Stimulated activated CD4-positive, alpha-beta T cell treated with anti-CD3 and anti-CD28 coated beads, Interleukin-1b, Interleukin-23, amount 100 ng/mL, for 24 hours (primary cell): ENCODE data around the gene TIGD6.
A peak's percentile ranks its signal among the peaks of the same experiment; 100 is the strongest.

Source experiments
- DNase-seq, 4 experiments: peaks; one replicate each; pipeline ENCODE4 v3.0.0-alpha.2; 2020; ENCODE audit warnings: low read depth in 4 of 4, low spot score in 1 of 4

The TIGD6 gene

DNA sequence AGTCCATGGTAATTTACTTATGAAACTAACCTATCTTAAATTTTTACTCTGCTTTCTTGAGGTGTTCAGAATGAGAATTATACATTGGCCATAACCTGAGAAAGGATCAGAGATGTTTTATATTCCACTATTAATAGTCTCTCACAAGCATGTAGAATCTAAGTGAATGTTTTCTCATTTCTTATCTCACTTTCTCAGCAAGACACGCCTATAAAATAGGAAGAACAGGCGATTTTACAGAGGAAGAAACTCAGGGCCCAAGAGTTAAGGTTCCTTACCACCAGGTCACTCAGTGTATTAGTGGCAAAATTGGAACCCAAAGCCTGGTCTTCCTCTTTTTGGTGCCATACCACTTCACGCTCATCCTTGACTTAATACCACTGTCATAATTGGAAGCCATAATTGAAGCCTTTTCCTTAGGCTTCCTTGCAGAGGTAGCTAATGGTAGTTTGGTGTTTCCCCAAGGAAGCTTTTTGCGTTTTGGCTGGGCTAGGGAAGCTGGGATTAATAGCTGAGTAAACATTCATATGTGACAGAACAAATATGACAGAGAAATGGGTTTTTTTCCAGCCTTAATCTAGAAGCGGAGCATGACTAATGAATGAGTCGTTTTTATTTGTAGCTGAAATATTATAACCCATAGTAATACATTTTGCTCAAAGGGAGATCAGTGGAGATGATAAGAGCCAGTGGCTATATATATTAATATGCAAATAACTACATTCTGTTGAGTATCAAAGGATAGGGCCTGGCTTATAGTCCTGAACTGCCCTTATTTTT is 17.0 kb upstream of the TIGD6 start:
- no peak for DNase-seq

DNA sequence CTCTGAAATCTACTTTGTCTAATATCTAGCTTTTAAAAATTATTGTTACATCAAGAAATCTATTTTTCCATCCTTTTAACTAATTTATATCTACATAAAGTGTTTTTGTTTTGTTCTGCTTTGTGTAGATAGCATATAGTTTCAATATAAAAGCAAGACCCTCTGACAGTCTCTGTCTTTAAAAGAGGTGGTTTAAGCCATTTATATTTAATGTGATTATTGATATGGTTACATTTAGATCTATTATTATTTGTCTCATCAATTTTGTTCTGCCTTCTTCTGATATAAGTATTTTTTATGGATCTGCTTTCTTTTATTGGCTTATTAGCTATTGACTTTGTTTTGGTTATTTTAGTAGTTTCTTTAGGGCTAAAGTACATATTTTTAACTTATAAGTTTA is 16.1 kb upstream of the TIGD6 start:
- DNase-seq, result no peak

DNA sequence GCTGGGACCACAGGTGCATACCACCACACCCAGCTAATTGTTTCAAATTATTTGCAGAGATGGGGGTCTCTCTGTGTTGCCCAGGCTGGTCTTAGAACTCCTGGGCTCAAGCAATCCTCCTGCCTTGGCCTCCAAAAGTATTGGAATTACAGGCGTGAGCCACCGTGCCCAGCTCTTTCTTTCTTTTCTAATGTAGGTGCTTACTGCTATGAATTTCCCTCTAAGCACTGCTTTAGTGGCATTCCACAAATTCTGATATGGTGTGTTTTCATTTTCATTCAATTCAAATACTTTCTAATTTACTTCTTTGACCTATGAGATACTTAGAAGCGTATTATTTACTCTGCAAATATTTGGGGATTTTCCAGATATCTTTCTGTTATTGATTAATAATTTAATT is 15.0 kb upstream of the TIGD6 start:
- DNase-seq, result no peak

DNA sequence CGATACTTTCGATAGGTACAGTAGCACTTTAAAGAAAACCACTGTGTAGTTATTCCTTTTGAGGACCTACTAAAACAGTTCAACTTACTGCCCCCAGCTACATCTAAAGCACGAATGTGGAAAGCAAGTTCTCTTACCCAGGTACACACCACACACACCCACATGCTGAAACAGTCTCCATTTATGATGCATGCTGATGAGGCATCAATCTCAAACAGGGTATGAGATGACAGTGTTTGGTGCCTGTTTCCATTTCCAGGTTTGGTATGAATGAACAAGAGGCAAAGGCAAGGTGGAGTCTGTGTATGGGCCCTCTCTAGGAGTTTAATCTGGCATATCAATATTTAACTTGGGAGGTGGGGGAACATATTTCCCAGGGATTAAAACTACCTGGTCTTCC is 14.0 kb upstream of the TIGD6 start:
- DNase-seq, result no peak

DNA sequence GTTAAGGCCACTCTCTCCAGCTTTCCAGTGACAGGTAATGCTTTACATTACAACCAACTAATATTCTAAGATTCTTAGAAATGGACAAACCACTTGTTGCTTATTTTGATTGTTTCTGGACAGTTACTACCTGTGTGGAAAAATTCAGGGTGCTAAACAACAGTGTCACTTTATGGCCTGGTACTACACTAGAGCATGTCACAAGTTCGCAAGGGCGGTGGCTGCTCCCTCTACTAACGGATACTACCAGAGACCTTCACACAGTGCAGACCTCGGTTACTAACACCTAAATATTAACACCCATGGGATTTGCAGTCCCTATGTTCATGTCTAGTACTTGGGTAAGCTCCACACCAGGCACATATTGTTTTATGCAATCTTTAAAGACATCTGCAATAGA is 13.5 kb upstream of the TIGD6 start:
- no peak for DNase-seq

DNA sequence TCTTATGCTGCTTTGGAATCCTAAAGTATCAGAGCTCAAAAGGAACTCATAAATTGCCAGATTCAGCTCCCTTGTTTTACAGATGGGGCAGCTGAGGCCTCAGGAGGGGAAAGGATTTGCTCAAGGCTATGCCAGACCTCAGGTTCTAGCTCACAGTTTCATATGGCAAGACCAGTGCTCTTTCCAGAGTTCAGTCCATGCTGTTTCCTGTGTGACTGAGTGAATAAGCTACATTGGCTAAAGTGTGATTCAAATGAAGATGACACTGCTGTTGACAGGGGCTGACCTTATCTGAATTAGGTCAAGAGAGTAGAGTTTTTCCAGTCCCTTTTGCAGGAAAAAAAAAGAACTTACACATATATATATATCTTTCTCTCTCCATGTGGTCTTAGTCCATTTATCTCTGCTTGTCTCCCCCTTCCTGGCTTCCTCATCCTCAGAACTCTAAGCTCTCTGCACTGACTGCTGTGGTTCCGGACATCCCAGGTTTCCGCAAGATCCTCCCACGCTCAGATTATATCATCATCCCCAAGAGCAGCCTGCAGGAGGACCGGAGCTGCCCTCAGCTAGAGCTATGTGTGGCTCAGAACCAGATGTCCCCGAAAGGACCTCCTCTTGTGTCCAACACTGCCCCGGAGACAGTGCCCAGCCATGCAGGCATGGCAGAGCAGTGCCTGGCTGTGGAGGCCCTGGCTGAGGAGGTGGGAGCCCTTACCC is 9.4 kb upstream of the TIGD6 start:
- no peak for DNase-seq

DNA sequence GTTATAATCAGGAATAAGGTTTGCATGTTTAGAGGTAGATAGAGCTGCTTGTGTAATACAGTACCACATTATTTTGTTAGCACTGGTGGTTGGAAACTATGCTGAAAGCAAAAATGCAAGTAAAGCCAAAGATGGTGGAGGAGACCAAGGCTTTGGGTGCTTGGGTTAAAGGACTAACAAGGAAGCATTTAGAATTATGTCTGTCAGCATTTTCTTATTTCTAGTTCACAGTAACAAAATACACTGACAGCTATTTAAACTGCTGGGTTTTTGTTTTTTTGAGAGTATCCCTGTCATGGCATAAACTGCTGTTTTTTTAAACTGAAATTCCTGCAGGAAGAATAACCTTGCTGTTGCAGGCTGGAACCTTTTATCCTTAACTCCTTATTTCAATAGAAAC is 6.6 kb upstream of the TIGD6 start:
- DNase-seq, result no peak

DNA sequence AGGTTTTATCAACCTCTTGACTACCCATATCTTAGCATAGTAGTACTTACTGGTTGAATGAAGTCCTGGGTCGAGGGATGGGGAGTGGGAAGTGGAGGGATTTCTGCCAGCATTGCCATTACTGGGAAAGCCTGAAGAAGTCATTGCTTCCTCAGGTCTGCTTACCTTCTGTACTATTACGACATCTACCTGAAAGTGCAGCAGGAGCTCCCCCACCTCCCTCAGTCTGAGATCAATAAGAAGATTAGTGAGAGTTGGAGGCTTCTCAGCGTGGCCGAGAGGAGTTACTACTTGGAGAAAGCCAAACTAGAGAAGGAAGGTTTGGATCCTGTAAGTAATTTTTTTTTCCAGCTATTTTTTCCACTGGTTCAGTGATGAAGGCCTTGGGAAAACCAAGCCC is 5.9 kb upstream of the TIGD6 start:
- DNase-seq, result no peak

DNA sequence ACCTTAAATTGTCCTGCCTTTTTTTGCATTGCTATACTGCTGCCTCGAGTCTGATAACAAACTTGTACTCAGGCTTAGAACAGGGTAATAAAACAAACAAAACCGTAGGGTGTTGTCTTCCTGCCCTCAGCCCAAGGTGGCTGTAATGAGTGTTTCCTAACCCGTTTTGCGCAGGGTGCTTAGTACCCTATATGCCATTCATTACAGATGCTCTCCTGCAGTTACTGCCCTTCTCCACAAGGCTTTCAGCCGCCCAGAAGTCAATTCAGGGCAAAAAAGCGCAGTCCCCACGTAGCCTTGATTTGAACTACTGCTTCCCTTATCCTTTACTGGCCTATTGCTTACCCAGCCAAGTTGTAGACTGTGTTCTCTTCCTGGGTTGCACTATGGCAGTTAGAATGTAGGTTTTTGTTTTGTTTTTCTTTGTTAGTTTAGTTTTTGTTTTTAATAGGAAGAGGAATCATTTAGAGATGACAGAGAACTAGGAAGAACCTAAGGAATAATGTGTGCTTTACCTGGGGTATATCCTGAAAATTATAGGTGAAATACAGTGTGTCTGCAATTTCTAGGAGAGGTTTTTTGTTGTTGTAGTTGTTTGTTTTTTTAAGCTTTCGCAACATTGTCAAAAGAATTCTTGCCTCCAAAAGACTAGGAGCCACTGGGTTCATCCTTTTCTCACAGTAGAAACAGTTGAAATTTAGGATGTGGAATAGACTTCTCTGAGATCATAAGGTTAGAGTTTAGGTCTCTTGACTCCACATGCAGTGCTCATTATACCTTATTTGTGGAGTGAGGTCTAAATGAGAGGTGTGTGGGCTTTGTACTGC is 1.4 kb upstream of the TIGD6 start:
- DNase-seq, result peak in 3 of 4 experiments; percentile 18 to 34 (median 26)

DNA sequence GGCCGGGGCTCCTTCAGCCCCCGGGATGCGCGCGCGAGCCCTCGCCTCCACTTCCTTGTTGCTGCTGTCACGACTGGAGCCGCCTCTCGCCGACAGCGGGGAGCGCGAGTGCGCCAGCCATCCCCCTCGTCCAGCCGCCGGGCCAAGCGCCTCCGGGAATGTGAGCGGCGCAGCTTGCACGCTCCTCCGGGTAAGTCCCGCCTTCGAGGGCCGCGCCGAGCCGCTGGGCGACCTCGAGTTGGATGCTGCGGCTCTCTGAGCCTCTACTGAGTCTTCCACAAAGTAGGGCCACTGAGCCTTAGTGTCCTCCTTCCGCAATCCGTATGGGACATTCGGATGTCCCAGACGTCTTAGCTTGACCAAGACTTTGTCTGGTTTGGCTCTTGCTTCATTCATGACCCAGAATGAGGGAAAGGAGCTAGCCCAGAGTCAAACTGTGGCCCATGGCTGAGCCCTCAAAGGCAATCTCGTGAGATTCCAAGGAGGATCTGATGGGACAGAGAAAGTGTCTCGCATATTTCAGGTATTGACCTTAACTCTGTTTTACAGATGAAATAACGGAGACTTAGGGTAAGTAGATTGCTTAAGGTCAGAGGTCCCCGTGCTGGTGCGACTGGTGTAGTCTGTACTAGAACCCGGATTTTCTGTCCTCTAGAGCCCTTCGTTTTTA is 671 bp upstream of the TIGD6 start:
- peak in 3 of 4 experiments; percentile 7 to 28 (median 27) for DNase-seq

DNA sequence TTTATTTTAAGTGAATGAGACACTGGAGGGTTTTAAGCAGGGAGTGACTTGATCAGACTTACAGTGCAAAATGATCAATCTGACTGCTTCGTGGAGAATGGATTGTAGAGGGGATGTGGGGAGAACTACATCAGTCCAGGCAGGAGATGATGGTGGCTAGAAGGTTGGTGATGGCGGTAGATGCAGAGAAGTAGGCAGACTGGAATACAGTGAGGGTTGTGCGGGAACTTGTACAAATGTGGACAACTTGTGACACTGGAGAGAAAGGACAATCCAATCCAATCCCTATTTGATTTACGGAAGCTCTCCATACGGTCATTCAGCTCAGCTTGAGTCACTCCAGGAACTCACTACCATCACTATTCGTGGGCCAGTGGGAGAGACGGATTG is 593 bp downstream of the TIGD6 start:
- DNase-seq, result no peak

DNA sequence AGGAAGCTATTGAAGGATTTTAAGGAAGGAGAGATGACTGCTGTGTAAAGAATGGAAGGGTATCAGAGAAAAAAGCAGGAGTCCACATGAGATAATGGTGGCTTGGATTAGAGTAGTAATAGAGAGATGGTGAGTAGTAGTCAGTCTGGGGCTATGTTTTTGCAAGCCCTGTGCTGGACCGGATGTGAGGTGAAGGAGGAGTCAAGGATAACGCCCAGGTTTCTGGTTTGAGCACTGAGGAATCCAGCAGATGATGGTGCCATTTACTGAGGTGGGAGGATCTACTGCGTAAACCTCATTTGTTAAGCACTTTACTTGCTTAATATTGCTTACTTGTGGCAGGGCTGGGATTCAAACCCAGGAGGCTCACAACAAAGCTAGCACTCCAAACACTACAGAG is 1.1 kb downstream of the TIGD6 start:
- no peak for DNase-seq

DNA sequence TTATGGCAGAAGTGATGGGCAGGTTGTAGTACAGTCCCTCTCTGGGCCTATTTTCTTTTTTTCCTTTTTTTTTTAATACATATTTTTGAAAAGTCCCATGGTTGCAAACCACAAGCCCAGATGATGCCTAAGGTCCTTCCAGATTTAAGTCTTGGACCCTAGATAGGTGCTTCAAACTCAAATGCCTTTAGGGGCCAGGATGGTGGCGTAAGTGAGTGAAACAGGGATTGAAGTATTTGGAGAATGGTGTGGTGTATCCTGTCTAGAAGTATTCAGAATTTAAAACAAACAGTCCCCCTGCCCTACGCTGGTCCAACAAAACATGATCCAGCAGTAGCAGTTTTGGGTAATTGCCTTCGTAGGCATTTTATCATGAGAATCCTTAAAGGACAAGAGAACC is 2.2 kb downstream of the TIGD6 start:
- DNase-seq, result no peak

DNA sequence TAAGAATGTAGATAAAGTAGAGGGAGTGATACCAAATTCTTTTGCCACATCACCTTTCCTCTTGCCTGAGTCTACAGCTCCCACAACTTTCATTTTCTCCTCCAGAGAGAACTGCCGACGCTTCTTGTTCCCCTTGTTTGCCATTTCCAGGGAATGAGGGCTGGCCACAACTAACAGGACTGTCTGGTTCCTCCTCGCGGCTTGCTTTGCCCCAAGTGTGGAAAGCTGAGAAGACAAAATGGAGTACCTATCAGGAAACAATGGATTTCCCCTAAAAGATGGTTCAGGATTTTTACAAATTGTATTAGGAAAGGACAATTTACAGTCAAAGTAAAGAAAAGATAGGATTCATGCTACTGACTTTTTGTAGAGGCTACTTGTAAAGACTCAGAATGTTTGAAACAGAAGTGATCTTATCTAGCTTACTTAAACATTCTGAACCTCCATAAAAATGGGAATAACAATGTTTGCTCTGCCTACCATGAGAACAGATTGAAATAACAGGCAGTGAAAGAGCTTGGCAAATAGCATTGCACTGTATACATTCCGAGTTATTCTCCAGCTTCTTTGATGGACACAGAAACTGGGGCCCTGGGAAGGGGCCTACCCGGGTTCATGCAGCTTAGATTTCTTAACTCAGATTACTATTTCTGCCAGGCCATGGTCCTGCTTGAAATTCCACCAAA is 4.1 kb downstream of the TIGD6 start:
- no peak for DNase-seq

DNA sequence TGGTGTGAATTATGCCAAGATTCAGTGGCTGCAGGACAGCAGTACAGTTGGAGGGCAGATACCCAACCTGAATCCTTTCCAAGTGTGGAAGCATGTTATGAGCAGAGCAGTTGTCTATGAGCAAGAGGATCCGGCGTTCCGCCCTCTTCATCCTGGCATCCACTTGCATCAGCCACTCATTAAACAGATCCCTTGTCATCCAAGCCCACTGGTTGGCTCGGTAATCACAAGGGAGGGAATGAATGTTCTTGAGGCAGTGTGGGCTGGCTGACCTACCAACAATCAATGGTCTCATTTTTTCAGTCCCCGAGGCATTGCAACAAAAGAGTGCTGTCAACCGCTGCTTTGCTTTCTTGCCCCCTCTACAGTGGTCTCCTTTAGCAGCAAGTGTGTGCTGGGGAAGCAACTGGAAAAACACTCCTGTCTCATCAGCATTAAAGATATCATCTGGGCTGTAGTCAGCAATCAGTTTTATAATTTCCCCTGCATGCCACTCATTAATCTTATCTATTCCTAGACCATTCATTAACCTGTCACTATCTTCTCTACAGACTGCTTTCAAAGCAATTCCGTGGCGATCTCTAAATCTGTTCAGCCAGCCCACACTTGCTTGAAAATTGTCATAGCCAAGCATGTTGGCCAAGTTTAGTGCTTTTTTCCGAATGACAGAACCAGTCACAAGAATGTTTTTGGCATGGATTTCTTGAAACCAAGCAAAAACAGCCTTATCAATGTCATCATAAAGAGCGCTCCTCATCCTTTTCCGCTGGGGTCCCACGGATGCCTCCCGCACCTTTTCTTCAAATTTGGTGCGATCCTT is 4.9 kb downstream of the TIGD6 start:
- DNase-seq, result no peak

DNA sequence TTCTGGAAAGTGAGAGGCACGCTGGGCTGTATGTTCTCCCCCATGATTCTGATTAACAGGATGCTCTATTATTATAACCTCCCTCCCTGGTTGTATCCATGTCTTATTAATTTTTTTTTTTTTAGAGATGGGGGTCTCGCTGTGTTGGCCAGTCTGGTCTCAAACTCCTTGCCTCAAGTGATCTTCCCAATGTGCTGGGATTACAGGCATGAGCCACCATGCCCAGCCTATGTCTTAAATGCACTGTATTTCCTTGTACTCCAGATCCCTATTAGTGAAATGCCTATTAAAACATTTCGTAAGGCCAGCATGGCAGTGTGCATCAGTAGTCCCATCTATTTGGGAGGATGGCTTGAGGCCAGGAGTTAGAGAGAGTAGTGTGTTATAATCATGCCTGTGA is 7.0 kb downstream of the TIGD6 start:
- no peak for DNase-seq

DNA sequence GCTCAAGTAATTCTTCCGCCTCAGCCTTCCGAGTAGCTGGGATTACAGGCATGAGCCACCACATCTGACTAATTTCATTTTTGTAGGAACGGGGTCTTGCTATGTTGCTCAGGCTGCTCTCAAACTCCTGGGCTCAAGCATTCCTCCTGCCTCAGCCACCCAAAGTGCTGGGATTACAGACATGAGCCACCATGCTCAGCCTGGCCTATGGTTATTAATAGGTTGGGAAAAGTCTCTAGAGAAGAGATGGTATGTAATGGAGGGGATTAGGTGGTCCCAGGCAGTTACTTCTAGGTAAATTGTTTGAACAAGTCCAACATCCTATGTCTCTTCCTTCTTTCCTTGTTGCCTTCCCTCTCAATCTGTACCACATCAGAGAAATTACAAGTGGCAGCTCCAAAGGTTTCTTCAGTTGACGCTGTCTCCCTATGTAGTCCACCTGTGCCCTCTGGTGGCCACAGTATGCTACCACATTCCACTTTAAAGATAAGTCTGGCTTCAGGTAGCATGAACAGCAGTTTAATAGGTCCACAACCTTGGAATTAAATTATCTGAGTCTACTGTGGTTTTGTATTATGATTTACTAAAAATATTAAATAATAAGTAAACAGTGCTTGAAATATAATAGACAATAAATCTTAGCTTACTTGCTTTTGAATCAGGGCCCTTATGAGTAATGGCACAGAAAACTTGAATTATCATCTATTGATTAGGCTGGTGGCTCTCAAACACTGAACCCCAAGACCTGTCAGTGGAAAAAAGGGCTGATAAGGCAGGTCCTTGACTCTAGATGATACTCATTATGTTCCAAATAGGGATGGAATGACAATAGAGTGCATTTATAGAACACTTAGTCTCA is 9.7 kb downstream of the TIGD6 start:
- DNase-seq, result peak in 3 of 4 experiments; percentile 28 to 48 (median 28)

DNA sequence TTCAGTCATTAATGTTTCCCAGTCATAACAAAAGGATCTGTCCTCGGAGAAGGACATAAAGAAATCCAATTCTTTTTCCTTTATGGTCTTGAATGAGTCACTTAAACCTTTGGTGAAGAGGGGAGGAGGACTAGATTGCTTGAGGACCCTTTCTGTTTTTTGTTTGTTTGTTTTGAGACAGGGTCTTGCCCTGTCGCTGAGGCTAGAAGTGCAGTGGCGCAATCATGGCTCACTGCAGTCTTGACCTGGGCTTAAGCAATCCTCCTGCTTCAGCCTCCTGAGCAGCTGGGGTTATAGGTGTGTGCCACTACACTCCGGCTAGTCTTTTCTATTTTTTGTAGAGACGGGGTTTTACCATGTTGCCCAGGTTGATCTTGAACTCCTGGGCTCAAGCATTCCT is 12.3 kb downstream of the TIGD6 start:
- DNase-seq, result no peak

DNA sequence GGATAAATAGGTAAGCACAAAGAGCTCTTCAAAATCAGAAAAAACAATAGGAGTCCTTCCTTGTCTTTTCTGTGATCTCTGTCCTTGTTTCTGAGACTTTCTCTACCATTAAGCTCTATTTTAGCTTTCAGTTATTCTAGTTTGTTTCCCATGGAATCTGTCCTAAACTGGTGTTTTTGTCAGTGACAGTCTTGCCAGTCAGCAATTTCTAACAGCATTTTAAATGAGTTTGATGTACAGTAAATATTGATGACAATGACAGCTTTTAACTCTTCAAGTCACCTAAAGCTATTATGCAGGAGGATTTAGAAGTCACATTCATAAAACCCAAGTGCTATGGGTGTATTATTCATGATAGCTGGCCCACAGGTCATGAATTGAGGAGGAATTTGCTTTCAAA is 17.9 kb downstream of the TIGD6 start:
- DNase-seq, result no peak
